ENCODE data around the gene NSA2.
"Not testable (repeated sequence)": the region's sequence is repeated elsewhere in the genome, so short reads cannot be mapped to it uniquely, and the experiment has no call there.

NSA2 gene

GRCh38 chr5:74765201-74765600 is 1.8 kb upstream of the NSA2 start:
- Histone ChIP-seq H3K9ac (peak overlapping the region; percentile 89), H4K20me1 (peaks cover 45% of the 10 kb centered on the region; the same call in 1 of the 2 replicates), H3K4me1 (peaks cover 26% of the 10 kb centered on the region), H3K9me3 (no peaks in the 10 kb centered on the region), H3K4me2 (peak overlapping the region; percentile 92), H3K4me3 (no peak overlapping the region; the same call in 1 of the 2 replicates), H3K27me3 (no peaks in the 10 kb centered on the region), H3K27ac (no peak overlapping the region), H3K36me3 (peaks cover 45% of the 10 kb centered on the region)
- no peak for TF ChIP-seq Cebpa-rat (IDR thresholded peaks at IDR 0.05)

- peak overlapping the region; percentile 92 for H3K4me2 ChIP-seq
- peak overlapping the region; percentile 89 for H3K9ac ChIP-seq
- peaks cover 38% of the 10 kb centered on the region; the same call in 1 of the 2 replicates for H4K20me1 ChIP-seq
- no peaks in the 10 kb centered on the region for H3K27me3 ChIP-seq
- peaks cover 47% of the 10 kb centered on the region for H3K36me3 ChIP-seq
- H3K9me3 ChIP-seq: no peaks in the 10 kb centered on the region
- H3K27ac ChIP-seq: 0 out of 2 replicates have a peak overlapping the region, but pooled peaks have one; percentile 88
- H3K4me1 ChIP-seq: peaks cover 26% of the 10 kb centered on the region
- TF ChIP-seq Cebpa-rat (IDR thresholded peaks at IDR 0.05): no peak
- H3K4me3 ChIP-seq: peak overlapping the region; percentile 90
Measured at GRCh38 chr5:74765929-74766328, 1.1 kb upstream of the NSA2 start.

- H3K9me3 ChIP-seq: no peaks in the 10 kb centered on the region
- peaks cover 47% of the 10 kb centered on the region for H3K36me3 ChIP-seq
- H4K20me1 ChIP-seq: peaks cover 33% of the 10 kb centered on the region; the same call in 1 of the 2 replicates
- peak overlapping the region; percentile 90 for H3K4me3 ChIP-seq
- TF ChIP-seq Cebpa-rat (IDR thresholded peaks at IDR 0.05): no peak
- no peaks in the 10 kb centered on the region for H3K27me3 ChIP-seq
- peaks cover 26% of the 10 kb centered on the region for H3K4me1 ChIP-seq
- peak overlapping the region; percentile 92 for H3K4me2 ChIP-seq
- peak overlapping the region; percentile 88 for H3K27ac ChIP-seq
- peak overlapping the region; percentile 89 for H3K9ac ChIP-seq
Measured at GRCh38 chr5:74766418-74766848, 616 bp upstream of the NSA2 start.

- Histone ChIP-seq H3K9ac (peak overlapping the region; percentile 89), H3K4me2 (peak overlapping the region; percentile 92), H3K36me3 (peaks cover 47% of the 10 kb centered on the region), H4K20me1 (peaks cover 26% of the 10 kb centered on the region; the same call in 1 of the 2 replicates), H3K27me3 (no peaks in the 10 kb centered on the region), H3K9me3 (no peaks in the 10 kb centered on the region), H3K4me3 (peak overlapping the region; percentile 90), H3K4me1 (peaks cover 26% of the 10 kb centered on the region), H3K27ac (peak overlapping the region; percentile 88)
- TF ChIP-seq Cebpa-rat (IDR thresholded peaks at IDR 0.05): no peak
Measured at GRCh38 chr5:74767579-74767913, 497 bp downstream of the NSA2 start.

GRCh38 chr5:74772359-74772758 is 5.3 kb downstream of the NSA2 start:
- H3K27me3 ChIP-seq: no peaks in the 10 kb centered on the region
- no peak overlapping the region for H3K4me2 ChIP-seq
- no peak overlapping the region for H3K9ac ChIP-seq
- H3K4me1 ChIP-seq: peaks cover 9% of the 10 kb centered on the region
- no peak overlapping the region for H3K4me3 ChIP-seq
- H3K36me3 ChIP-seq: peaks cover 85% of the 10 kb centered on the region
- H3K27ac ChIP-seq: no peak overlapping the region
- no peak for TF ChIP-seq Cebpa-rat (IDR thresholded peaks at IDR 0.05)
- no peaks in the 10 kb centered on the region for H3K9me3 ChIP-seq
- H4K20me1 ChIP-seq: peaks cover 21% of the 10 kb centered on the region

GRCh38 chr5:74778609-74779008 is 11.6 kb downstream of the NSA2 start:
- Histone ChIP-seq H4K20me1 (0 out of 2 replicates have a peak, but pooled peaks cover 2% of the 10 kb centered on the region), H3K9me3 (no peaks in the 10 kb centered on the region), H3K4me1 (no peaks in the 10 kb centered on the region), H3K4me2 (no peak overlapping the region), H3K27ac (no peak overlapping the region), H3K36me3 (peaks cover 61% of the 10 kb centered on the region), H3K4me3 (no peak overlapping the region), H3K9ac (no peak overlapping the region), H3K27me3 (no peaks in the 10 kb centered on the region)
- TF ChIP-seq Cebpa-rat (IDR thresholded peaks at IDR 0.05): no peak

GRCh38 chr5:74786851-74787250 is 19.8 kb downstream of the NSA2 start:
- Histone ChIP-seq H3K4me2 (no peak overlapping the region), H3K36me3 (peaks cover 57% of the 10 kb centered on the region), H3K9me3 (0 out of 2 replicates have a peak, but pooled peaks cover 9% of the 10 kb centered on the region), H3K4me3 (no peak overlapping the region), H4K20me1 (no peaks in the 10 kb centered on the region), H3K27me3 (no peaks in the 10 kb centered on the region), H3K27ac (no peak overlapping the region), H3K9ac (no peak overlapping the region), H3K4me1 (no peaks in the 10 kb centered on the region)
- TF ChIP-seq Cebpa-rat (IDR thresholded peaks at IDR 0.05): no peak

- H3K4me2 ChIP-seq: no peak overlapping the region
Measured at GRCh38 chr5:74787424-74787823, 20.4 kb downstream of the NSA2 start.

GRCh38 chr5:74791669-74792068 is 24.6 kb downstream of the NSA2 start:
- not testable (repeated sequence) for H4K20me1 ChIP-seq, H3K27ac ChIP-seq, H3K9me3 ChIP-seq, H3K4me2 ChIP-seq, H3K9ac ChIP-seq, H3K27me3 ChIP-seq, H3K4me3 ChIP-seq, H3K4me1 ChIP-seq
- H3K36me3 ChIP-seq: peaks cover 78% of the 10 kb centered on the region

More at GRCh38 chr5:74787424-74787823, 20.4 kb downstream of the NSA2 start:
- Histone ChIP-seq H3K4me1 (no peaks in the 10 kb centered on the region), H3K4me3 (no peak overlapping the region), H3K36me3 (peaks cover 62% of the 10 kb centered on the region), H3K9me3 (0 out of 2 replicates have a peak, but pooled peaks cover 9% of the 10 kb centered on the region), H4K20me1 (no peaks in the 10 kb centered on the region), H3K9ac (no peak overlapping the region), H3K27ac (no peak overlapping the region), H3K27me3 (no peaks in the 10 kb centered on the region)
- TF ChIP-seq Cebpa-rat (IDR thresholded peaks at IDR 0.05): no peak

GRCh38 chr5:74798977-74799911 is 32.2 kb downstream of the NSA2 start:
- Histone ChIP-seq H3K4me2 (no peak overlapping the region), H3K27me3 (no peaks in the 10 kb centered on the region), H3K4me1 (no peaks in the 10 kb centered on the region), H3K9me3 (no peaks in the 10 kb centered on the region), H3K4me3 (no peak overlapping the region), H3K9ac (no peak overlapping the region), H3K27ac (no peak overlapping the region), H4K20me1 (no peaks in the 10 kb centered on the region), H3K36me3 (peaks cover 34% of the 10 kb centered on the region)
- no peak for TF ChIP-seq Cebpa-rat (IDR thresholded peaks at IDR 0.05)
